HepG2 (cell line): Measurements from ENCODE around the gene FDPS. TPM values are rescaled to one million over a fixed set of nuclear protein-coding genes. Genes with fewer than 3 reads are reported as not detected.

Source experiments
- ATAC-seq: fragments of 200-7000 bp; cut with Tn5 transposase; 3 replicates; pipeline ENCODE4 v1.9.1; 2020; ENCODE audit warnings: mild to moderate bottlenecking, moderate library complexity
- BruUV-seq: library from RNA; stranded (reverse); fragments of 400-500 nt; replicated peaks from 2 replicates; lab custom pipeline; 2021; lab: Mats Ljungman, UMichigan
- CTCF ChIA-PET: fragments of 300-600 bp; formaldehyde crosslinking; extraction: SDS; loops from one replicate; lab custom pipeline; 2021; ENCODE audit warnings: low total read pairs, inconsistent platforms, low intra/inter-chr PET ratio; lab: Yijun Ruan, JAX
- POLR2A ChIA-PET: fragments of 350-600 bp; sonication (Branson Sonifier 250); formaldehyde crosslinking; loops from one replicate; lab custom pipeline; 2020; ENCODE audit warnings: antibody characterized with exemption, inconsistent platforms; lab: Yijun Ruan, JAX
- DNase-seq: peaks from one replicate; pipeline ENCODE4 v3.0.0-alpha.2; 2015; ENCODE audit warnings: low spot score
- FAIRE-seq: peaks from 3 replicates; lab custom pipeline; 2011; peaks lifted over from hg19 to GRCh38; lab: Jason Lieb, UNC
- H2AFZ ChIP-seq: one replicate; pipeline ENCODE4 v1.6.1; 2011; ENCODE audit warnings: low read length, inconsistent platforms
- H3K27ac ChIP-seq: fragments of 300-600 bp; 3 replicates; pipeline ENCODE4 v1.8.0; 2011; ENCODE audit warnings: mixed run types, mild to moderate bottlenecking, mixed read lengths, low read length, inconsistent platforms; ENCODE audit not compliant: insufficient read depth; ENCODE audit errors: extremely low read length
- H3K27me3 ChIP-seq, 2 experiments: fragments of 200-600 bp in 1 of 2; 2 replicates in 1 of 2; 3 replicates in 1 of 2; pipeline versions ENCODE4 v1.6.0 to v1.8.0; 2011; ENCODE audit warnings: low read length in 2 of 2, mild to moderate bottlenecking in 2 of 2, moderate library complexity in 2 of 2, inconsistent platforms in 1 of 2; ENCODE audit not compliant: insufficient read depth in 2 of 2, control insufficient read depth in 1 of 2
- H3K36me3 ChIP-seq, 2 experiments: fragments of 200-600 bp in 1 of 2; replicated peaks in 1 of 2; 2 replicates in 1 of 2; 3 replicates in 1 of 2; pipeline versions ENCODE4 v1.5.1 to v1.8.0; 2011; ENCODE audit warnings: low read length in 2 of 2, inconsistent platforms in 1 of 2; ENCODE audit not compliant: insufficient read depth in 2 of 2, control insufficient read depth in 1 of 2
- H3K4me1 ChIP-seq: 2 replicates; pipeline ENCODE4 v1.5.1; 2012; ENCODE audit warnings: low read length, inconsistent platforms; ENCODE audit not compliant: insufficient read depth
- H3K4me2 ChIP-seq: 2 replicates; pipeline ENCODE4 v1.6.0; 2011; ENCODE audit warnings: low read depth, low read length, inconsistent platforms
- H3K4me3 ChIP-seq, 3 experiments: fragments of 200-600 bp in 1 of 3; sonication (generic), shearing (Covaris generic) in 1 of 3; replicated peaks in 1 of 3; 2 replicates each; pipeline ENCODE4 v1.5.1; 2011 to 2016; ENCODE audit warnings: low read length in 3 of 3, inconsistent platforms in 2 of 3, low read depth in 2 of 3, mild to moderate bottlenecking in 2 of 3, control low read depth in 1 of 3, mixed read lengths in 1 of 3; ENCODE audit not compliant: insufficient read depth in 1 of 3
- H3K79me2 ChIP-seq: one replicate; pipeline ENCODE4 v1.6.1; 2011; ENCODE audit warnings: low read length, inconsistent platforms; ENCODE audit not compliant: insufficient read depth
- H3K9ac ChIP-seq: 2 replicates; pipeline ENCODE4 v1.6.0; 2011; ENCODE audit warnings: mild to moderate bottlenecking, low read depth, low read length, inconsistent platforms; ENCODE audit not compliant: insufficient read depth
- H3K9me3 ChIP-seq: 2 replicates; pipeline ENCODE4 v1.5.1; 2012; ENCODE audit warnings: mild to moderate bottlenecking, low read length
- H4K20me1 ChIP-seq: 2 replicates; pipeline ENCODE4 v1.6.0; 2011; ENCODE audit warnings: inconsistent platforms, mild to moderate bottlenecking, low read length, moderate library complexity; ENCODE audit not compliant: insufficient read depth
- AGO2 ChIP-seq: fragments of 200-400 bp; formaldehyde crosslinking; optimal IDR thresholded peaks from 2 replicates; pipeline ENCODE3; 2017; ENCODE audit warnings: mild to moderate bottlenecking, low read depth, low read length, moderate library complexity
- BCL6 ChIP-seq: IDR thresholded peaks from 2 replicates; pipeline ENCODE4 v1.6.1; 2016; ENCODE audit warnings: missing genetic modification reagents, missing compliant biosample characterization
- CHCHD3 ChIP-seq: sonication (generic); formaldehyde crosslinking; IDR thresholded peaks from 2 replicates; pipeline ENCODE4 v1.8.0; 2022; ENCODE audit warnings: mild to moderate bottlenecking, missing genetic modification reagents, moderate library complexity
- EP300 ChIP-seq, 3 experiments: sonication (generic) in 1 of 3; formaldehyde crosslinking in 1 of 3; IDR thresholded peaks; 2 replicates each; pipeline versions ENCODE4 v1.5.1 to v1.6.1; 2011 to 2020; ENCODE audit warnings: low read depth in 2 of 3, low read length in 2 of 3, borderline replicate concordance in 1 of 3, improper control_type of control experiment in 1 of 3, mild to moderate bottlenecking in 1 of 3, missing genetic modification reagents in 1 of 3, moderate library complexity in 1 of 3
- GPN1 ChIP-seq: sonication (generic); formaldehyde crosslinking; IDR thresholded peaks from 2 replicates; pipeline ENCODE4 v1.5.1; 2020; ENCODE audit warnings: missing genetic modification reagents, borderline replicate concordance
- MTA3 ChIP-seq: sonication (generic); formaldehyde crosslinking; IDR thresholded peaks from 2 replicates; pipeline ENCODE4 v1.4.0; 2020; ENCODE audit warnings: missing genetic modification reagents
- NFIC ChIP-seq: IDR thresholded peaks from 2 replicates; pipeline ENCODE4 v1.6.1; 2012; ENCODE audit warnings: mild to moderate bottlenecking, low read length, inconsistent platforms
- PATZ1 ChIP-seq: sonication (generic); formaldehyde crosslinking; IDR thresholded peaks from 2 replicates; pipeline ENCODE4 v1.4.0; 2020; ENCODE audit warnings: missing genetic modification reagents
- PLRG1 ChIP-seq: fragments of 450-650 bp; conservative IDR thresholded peaks from 2 replicates; pipeline ENCODE4 v1.6.1; 2016
- SP5 ChIP-seq: IDR thresholded peaks from 2 replicates; pipeline ENCODE4 v1.6.1; 2016; ENCODE audit warnings: low read depth, borderline replicate concordance
- TCF7 ChIP-seq: sonication (generic); IDR thresholded peaks from 2 replicates; pipeline ENCODE4 v1.6.1; 2016; ENCODE audit warnings: antibody characterized with exemption, low read depth
- ZBTB42 ChIP-seq: sonication (generic); formaldehyde crosslinking; IDR thresholded peaks from 2 replicates; pipeline ENCODE4 v1.5.0; 2020; ENCODE audit warnings: mild to moderate bottlenecking, missing genetic modification reagents
- ZNF556 ChIP-seq: sonication (generic); formaldehyde crosslinking; IDR thresholded peaks from 2 replicates; pipeline ENCODE4 v1.4.0; 2020; ENCODE audit warnings: mild to moderate bottlenecking, missing genetic modification reagents, borderline replicate concordance
- ZNF672 ChIP-seq: sonication (generic); formaldehyde crosslinking; IDR thresholded peaks from 2 replicates; pipeline ENCODE4 v1.8.1; 2022; ENCODE audit warnings: missing genetic modification reagents
- ZNF703 ChIP-seq: sonication (generic); formaldehyde crosslinking; IDR thresholded peaks from 2 replicates; pipeline ENCODE4 v1.5.1; 2020; ENCODE audit warnings: missing genetic modification reagents, mild to moderate bottlenecking, moderate library complexity, borderline replicate concordance
- ZNF720 ChIP-seq: sonication (generic); formaldehyde crosslinking; IDR thresholded peaks from 2 replicates; pipeline ENCODE4 v1.4.0; 2020; ENCODE audit warnings: missing genetic modification reagents
- WGBS: methylation state at CpG from one replicate; pipeline ENCODE4 v1.1.6; 2017; ENCODE audit warnings: low lambda C conversion rate; 5-methylcytosine and 5-hydroxymethylcytosine counted together
- in situ Hi-C: cut with HindIII; loops from 2 replicates; pipeline ENCODE4 v1.10.0; 2017; ENCODE audit warnings: low pct_unique_long_range_greater_than_20kb; ENCODE audit not compliant: extremely low pct_ligation_motif_present
- intact Hi-C: fragments of 100-400 bp; cut with micrococcal nuclease; formaldehyde crosslinking; loops from one replicate; pipeline ENCODE4 v1.10.0; 2022; ENCODE audit not compliant: unreplicated experiment
- polyA plus RNA-seq, 8 experiments: library from polyadenylated mRNA; depleted of rRNA in 3 of 8; stranded (reverse) in 7 of 8; unstranded in 1 of 8; fragments of >200 nt; fragmentation: Illumina TruSeq in 4 of 8; extraction: Trizol in 4 of 8; gene quantifications; 2 replicates each; pipeline versions ENCODE4 v1.2.1 to v1.2.3, GENCODE V29; 2011 to 2016; ENCODE audit warnings: low read depth in 4 of 8, missing spikeins in 1 of 8, mixed read lengths in 1 of 8; ENCODE audit not compliant: insufficient read depth in 1 of 8
- total RNA-seq, 5 experiments: library from RNA; depleted of rRNA; stranded (reverse); fragments of >200 nt; fragmentation: Illumina TruSeq; extraction: Trizol; gene quantifications; 2 replicates each; pipeline ENCODE4 v1.2.3, GENCODE V29; 2016; ENCODE audit warnings: low read depth in 1 of 5
- TF ChIP-seq, protein P1 (sequence below): sonication (generic); formaldehyde crosslinking; IDR thresholded peaks from 2 replicates; pipeline ENCODE4 v1.5.0; 2020; ENCODE audit warnings: missing genetic modification reagents

The FDPS gene
- total and polyA plus RNA-seq, 2 of the 13 experiments (the other 11 are each of a cell fraction or from before 2014, with no cell fraction given), result 264 to 519 TPM

DNA sequence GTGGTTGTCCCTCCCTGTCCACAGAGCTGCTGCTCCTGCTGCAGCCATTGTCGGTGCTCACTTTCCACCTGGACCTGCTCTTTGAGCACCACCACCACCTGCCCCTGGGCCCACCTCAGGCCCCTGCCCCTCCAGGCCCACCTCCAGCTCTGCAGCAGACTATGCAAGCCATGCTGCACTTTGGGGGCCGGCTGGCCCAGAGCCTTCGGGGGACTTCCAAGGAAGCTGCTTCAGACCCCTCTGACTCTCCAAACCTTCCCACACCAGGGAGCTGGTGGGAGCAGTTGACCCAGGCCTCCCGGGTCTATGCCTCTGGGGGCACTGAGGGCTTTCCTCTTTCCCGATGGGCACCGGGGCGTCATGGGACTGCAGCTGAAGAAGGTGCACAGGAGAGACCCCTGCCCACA, 18.0 kb downstream of the FDPS start:
- Histone ChIP-seq H4K20me1 (no peaks in the 10 kb centered on the region; the same call in 1 of the 2 replicates), H3K27ac (no peak overlapping the region), H3K27me3 (no peaks in the 10 kb centered on the region; a peak in 1 of 5 replicates), H3K36me3 (peaks cover 2 to 32% of the 10 kb centered on the region in 2 experiments; a peak in 4 of 5 replicates), H2AFZ (no peak overlapping the region), H3K4me1 (peaks cover 35% of the 10 kb centered on the region), H3K4me2 (no peak overlapping the region; the same call in 1 of the 2 replicates), H3K79me2 (peaks cover 5% of the 10 kb centered on the region), H3K9ac (no peak overlapping the region), H3K4me3 (no peak overlapping the region), H3K9me3 (no peaks in the 10 kb centered on the region)
- TF ChIP-seq NFIC (no peak), TCF7 (no peak), SP5 (CRISPR knock-in tag) (no peak), PLRG1 (no peak), ZNF703 (CRISPR knock-in tag) (no peak), AGO2 (peak; percentile 57), BCL6 (CRISPR knock-in tag) (no peak)
- TF ChIP-seq, protein P1, sequence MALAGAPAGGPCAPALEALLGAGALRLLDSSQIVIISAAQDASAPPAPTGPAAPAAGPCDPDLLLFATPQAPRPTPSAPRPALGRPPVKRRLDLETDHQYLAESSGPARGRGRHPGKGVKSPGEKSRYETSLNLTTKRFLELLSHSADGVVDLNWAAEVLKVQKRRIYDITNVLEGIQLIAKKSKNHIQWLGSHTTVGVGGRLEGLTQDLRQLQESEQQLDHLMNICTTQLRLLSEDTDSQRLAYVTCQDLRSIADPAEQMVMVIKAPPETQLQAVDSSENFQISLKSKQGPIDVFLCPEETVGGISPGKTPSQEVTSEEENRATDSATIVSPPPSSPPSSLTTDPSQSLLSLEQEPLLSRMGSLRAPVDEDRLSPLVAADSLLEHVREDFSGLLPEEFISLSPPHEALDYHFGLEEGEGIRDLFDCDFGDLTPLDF (CRISPR knock-in tag), result no peak
- ATAC-seq (no peak), FAIRE-seq (no peak), DNase-seq (no peak)
- in situ Hi-C loops (no loop called here), intact Hi-C loops (no loop called here)
- BruUV-seq, result no TSS peak
- WGBS, result 95% methylated on average over 3 of the region's 7 CpGs
- CTCF ChIA-PET, result no interaction called here
- POLR2A ChIA-PET, result no interaction called here

- BruUV-seq, result no TSS peak
- in situ Hi-C loops, result no loop called here
- ChIA-PET CTCF (no interaction called here), POLR2A (interaction anchor here (1.3 kb wide), 1 partner anchor 55 kb away, joined by 3 read pairs; the partner anchor contains the start of gene CLK2)
- Histone ChIP-seq H3K27ac (no peak overlapping the region), H4K20me1 (no peaks in the 10 kb centered on the region), H3K9ac (no peak overlapping the region), H3K4me3 (no peak overlapping the region), H2AFZ (no peak overlapping the region), H3K36me3 (peaks cover 2 to 32% of the 10 kb centered on the region in 2 experiments; a peak in 4 of 5 replicates), H3K79me2 (peaks cover 5% of the 10 kb centered on the region), H3K9me3 (no peaks in the 10 kb centered on the region), H3K27me3 (no peaks in the 10 kb centered on the region; a peak in 1 of 5 replicates), H3K4me2 (no peak overlapping the region), H3K4me1 (peaks cover 24% of the 10 kb centered on the region)
- intact Hi-C loops, result no loop called here
- ATAC-seq (no peak), FAIRE-seq (no peak), DNase-seq (no peak)
- WGBS, result 92% methylated on average over 1 of the region's 4 CpGs
- TF ChIP-seq CHCHD3 (CRISPR knock-in tag), result no peak
- TF ChIP-seq ZNF672 (CRISPR knock-in tag), result no peak
- TF ChIP-seq GPN1 (CRISPR knock-in tag), result no peak
- no peak for TF ChIP-seq ZNF720 (CRISPR knock-in tag)
- TF ChIP-seq MTA3, result no peak
- TF ChIP-seq PATZ1 (CRISPR knock-in tag), result no peak
- TF ChIP-seq EP300 (IDR thresholded peaks at IDR 0.05; ENCODE audit: low read depth in 2 of 2, low read length in 2 of 2), result no peak
- TF ChIP-seq EP300 (CRISPR knock-in tag; IDR thresholded peaks at IDR 0.05; ENCODE audit: borderline replicate concordance), result no peak
- TF ChIP-seq ZBTB42, result no peak
- no peak for TF ChIP-seq ZNF556 (CRISPR knock-in tag)
Measured at GRCh38 chr1:155327981-155328380, 19.3 kb downstream of the FDPS start.
